GM13977 (cell line): ENCODE data around the gene SEC16A.
A peak's percentile ranks its signal among the peaks of the same experiment; 100 is the strongest.

Source experiments
- DNase-seq: peaks from one replicate; pipeline ENCODE4 v3.0.0; 2012; ENCODE audit warnings: low spot score
- in situ Hi-C: fragments of 300-500 bp; cut with MboI; formaldehyde crosslinking; loops from one replicate; pipeline ENCODE4 v1.12.0; 2022; ENCODE audit warnings: low sequenced_read_pairs, low pct_unique_long_range_greater_than_20kb, mixed read lengths, inconsistent platforms; ENCODE audit not compliant: unreplicated experiment
- TF ChIP-seq, protein P1 (sequence below): IDR thresholded peaks from 2 replicates; pipeline ENCODE4 v1.5.1; 2012; ENCODE audit warnings: mild to moderate bottlenecking, control low read depth; ENCODE audit not compliant: insufficient read depth; ENCODE audit errors: extremely low read depth, missing control alignments

The SEC16A gene, protein sequence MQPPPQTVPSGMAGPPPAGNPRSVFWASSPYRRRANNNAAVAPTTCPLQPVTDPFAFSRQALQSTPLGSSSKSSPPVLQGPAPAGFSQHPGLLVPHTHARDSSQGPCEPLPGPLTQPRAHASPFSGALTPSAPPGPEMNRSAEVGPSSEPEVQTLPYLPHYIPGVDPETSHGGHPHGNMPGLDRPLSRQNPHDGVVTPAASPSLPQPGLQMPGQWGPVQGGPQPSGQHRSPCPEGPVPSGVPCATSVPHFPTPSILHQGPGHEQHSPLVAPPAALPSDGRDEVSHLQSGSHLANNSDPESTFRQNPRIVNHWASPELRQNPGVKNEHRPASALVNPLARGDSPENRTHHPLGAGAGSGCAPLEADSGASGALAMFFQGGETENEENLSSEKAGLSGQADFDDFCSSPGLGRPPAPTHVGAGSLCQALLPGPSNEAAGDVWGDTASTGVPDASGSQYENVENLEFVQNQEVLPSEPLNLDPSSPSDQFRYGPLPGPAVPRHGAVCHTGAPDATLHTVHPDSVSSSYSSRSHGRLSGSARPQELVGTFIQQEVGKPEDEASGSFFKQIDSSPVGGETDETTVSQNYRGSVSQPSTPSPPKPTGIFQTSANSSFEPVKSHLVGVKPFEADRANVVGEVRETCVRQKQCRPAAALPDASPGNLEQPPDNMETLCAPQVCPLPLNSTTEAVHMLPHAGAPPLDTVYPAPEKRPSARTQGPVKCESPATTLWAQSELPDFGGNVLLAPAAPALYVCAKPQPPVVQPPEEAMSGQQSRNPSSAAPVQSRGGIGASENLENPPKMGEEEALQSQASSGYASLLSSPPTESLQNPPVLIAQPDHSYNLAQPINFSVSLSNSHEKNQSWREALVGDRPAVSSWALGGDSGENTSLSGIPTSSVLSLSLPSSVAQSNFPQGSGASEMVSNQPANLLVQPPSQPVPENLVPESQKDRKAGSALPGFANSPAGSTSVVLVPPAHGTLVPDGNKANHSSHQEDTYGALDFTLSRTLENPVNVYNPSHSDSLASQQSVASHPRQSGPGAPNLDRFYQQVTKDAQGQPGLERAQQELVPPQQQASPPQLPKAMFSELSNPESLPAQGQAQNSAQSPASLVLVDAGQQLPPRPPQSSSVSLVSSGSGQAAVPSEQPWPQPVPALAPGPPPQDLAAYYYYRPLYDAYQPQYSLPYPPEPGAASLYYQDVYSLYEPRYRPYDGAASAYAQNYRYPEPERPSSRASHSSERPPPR (N-terminal part only)

DNA sequence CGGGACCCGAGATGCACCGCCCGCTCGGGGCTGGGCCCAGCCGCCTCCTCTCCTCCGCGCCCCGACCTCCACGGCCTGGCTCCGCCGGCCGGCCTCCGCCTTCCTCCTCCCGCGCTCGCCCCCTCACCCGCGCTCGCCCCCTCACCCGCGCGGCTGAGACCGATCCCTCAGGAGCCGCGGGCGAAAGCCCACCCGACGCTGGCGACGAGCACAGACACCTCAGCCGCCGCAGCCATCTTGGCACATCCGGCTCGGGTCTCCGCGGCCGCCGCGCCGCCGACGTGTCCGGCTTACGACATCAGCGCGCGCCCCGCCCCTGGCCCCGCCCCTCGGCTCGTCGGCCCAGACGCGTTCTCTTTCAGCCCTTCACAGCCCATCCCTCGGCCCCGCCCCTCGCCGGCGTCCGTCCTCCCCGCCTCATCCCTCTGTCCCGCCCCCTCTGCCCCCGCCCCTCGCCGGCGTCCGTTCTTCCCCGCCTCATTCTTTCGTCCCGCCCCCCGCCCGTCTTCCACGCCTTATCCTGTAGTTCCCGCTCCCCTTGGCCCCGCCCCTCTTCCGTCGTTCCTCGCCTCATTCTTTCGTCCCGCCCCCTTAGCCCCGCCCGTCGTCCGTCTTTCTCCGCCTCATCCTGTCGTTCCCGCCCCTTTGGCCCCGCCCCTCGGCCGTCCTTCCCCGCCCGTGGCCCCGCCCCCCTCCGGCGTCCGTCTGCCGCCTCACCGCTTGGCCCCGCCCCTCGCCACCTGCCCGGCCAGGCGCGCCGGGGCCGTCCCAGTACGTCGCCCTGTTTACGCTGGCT, at the start of gene SEC16A:
TSS of gene SEC16A (minus strand) at position 248 of the 796 bp plus-strand sequence. CDS start 5,425 bp downstream, outside the sequence.
- DNase-seq, result peak; percentile 99
- in situ Hi-C loops, result no loop called here
- TF ChIP-seq, protein P1, sequence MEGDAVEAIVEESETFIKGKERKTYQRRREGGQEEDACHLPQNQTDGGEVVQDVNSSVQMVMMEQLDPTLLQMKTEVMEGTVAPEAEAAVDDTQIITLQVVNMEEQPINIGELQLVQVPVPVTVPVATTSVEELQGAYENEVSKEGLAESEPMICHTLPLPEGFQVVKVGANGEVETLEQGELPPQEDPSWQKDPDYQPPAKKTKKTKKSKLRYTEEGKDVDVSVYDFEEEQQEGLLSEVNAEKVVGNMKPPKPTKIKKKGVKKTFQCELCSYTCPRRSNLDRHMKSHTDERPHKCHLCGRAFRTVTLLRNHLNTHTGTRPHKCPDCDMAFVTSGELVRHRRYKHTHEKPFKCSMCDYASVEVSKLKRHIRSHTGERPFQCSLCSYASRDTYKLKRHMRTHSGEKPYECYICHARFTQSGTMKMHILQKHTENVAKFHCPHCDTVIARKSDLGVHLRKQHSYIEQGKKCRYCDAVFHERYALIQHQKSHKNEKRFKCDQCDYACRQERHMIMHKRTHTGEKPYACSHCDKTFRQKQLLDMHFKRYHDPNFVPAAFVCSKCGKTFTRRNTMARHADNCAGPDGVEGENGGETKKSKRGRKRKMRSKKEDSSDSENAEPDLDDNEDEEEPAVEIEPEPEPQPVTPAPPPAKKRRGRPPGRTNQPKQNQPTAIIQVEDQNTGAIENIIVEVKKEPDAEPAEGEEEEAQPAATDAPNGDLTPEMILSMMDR, result no peak

GRCh38 chr9:136531904-136532798, 49.3 kb upstream of the SEC16A start:
- in situ Hi-C loops, result no loop called here
- TF ChIP-seq, protein P1, result no peak

GRCh38 chr9:136531186-136531903, 48.5 kb upstream of the SEC16A start:
- no peak for DNase-seq
- in situ Hi-C loops, result no loop called here
- TF ChIP-seq, protein P1, result no peak

More at GRCh38 chr9:136531904-136532798, 49.3 kb upstream of the SEC16A start:
- DNase-seq, result no peak

- TF ChIP-seq, protein P1, result no peak
- in situ Hi-C loops, result no loop called here
- DNase-seq, result no peak
Measured at GRCh38 chr9:136530461-136531089, 47.7 kb upstream of the SEC16A start.
